Stimulated activated naive B cell treated with anti-CD40 and anti-IgM and Interleukin-4, amounts not matched to agents 10 μg/mL and 1 μg/mL and 100 μg/mL, for 72 hours (primary cell): Measurements from ENCODE around the gene NSMCE1.
A peak's percentile ranks its signal among the peaks of the same experiment; 100 is the strongest.
"Not testable (repeated sequence)": the region's sequence is repeated elsewhere in the genome, so short reads cannot be mapped to it uniquely, and the experiment has no call there.

Experiments
- ATAC-seq, 2 donors: fragments of 150-1000 bp; cut with Tn5 transposase; replicated peaks; 2 replicates each; pipeline ENCODE4 v1.10.0; 2021; ENCODE audit warnings: moderate library complexity in 1 of 2
- DNase-seq: peaks from one replicate; pipeline ENCODE4 v3.0.0; 2021
- H3K27ac Mint-ChIP-seq: one replicate; pipeline ENCODE4 v1.8.0; 2022; ENCODE audit warnings: mild to moderate bottlenecking, mixed read lengths
- H3K27me3 Mint-ChIP-seq, 2 donors: one replicate each; pipeline ENCODE4 v1.8.0; 2022; ENCODE audit warnings: mixed read lengths in 2 of 2
- H3K36me3 Mint-ChIP-seq, 2 donors: one replicate each; pipeline ENCODE4 v1.8.0; 2022; ENCODE audit warnings: mixed read lengths in 2 of 2, mild to moderate bottlenecking in 1 of 2
- H3K4me1 Mint-ChIP-seq, 2 donors: one replicate each; pipeline ENCODE4 v1.8.0; 2022; ENCODE audit warnings: mixed read lengths in 2 of 2, mild to moderate bottlenecking in 1 of 2
- H3K4me3 Mint-ChIP-seq, 2 donors: one replicate each; pipeline ENCODE4 v1.8.0; 2022; ENCODE audit warnings: mild to moderate bottlenecking in 2 of 2, mixed read lengths in 2 of 2, moderate library complexity in 1 of 2
- H3K9me3 Mint-ChIP-seq, 2 donors: one replicate each; pipeline ENCODE4 v1.8.0; 2022; ENCODE audit warnings: mixed read lengths in 2 of 2, mild to moderate bottlenecking in 1 of 2

Gene NSMCE1

DNA sequence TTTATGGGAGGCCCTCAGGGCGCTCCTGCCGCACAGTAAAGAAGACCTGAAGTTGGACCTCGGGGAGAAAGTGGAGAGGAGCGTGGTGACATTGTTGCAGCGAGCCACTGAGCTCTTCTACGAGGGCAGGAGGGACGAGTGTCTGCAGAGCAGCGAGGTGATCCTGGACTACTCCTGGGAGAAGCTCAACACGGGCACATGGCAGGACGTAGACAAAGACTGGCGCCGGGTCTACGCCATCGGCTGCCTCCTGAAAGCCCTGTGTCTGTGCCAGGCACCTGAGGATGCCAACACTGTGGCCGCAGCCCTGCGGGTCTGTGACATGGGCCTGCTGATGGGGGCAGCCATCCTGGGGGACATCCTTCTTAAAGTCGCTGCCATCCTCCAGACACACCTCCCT is 58.4 kb downstream of the NSMCE1 start:
- H3K9me3 Mint-ChIP-seq: no peaks in the 10 kb centered on the region
- H3K4me1 Mint-ChIP-seq: peaks cover 6 to 12% of the 10 kb centered on the region in 2 donors
- no peak overlapping the region for H3K27ac Mint-ChIP-seq
- no peak overlapping the region for H3K4me3 Mint-ChIP-seq
- peaks cover 13 to 35% of the 10 kb centered on the region in 2 donors for H3K36me3 Mint-ChIP-seq
- no peaks in the 10 kb centered on the region for H3K27me3 Mint-ChIP-seq
- DNase-seq: no peak
- no peak for ATAC-seq

- DNase-seq: no peak
- H3K4me3 Mint-ChIP-seq: no peak overlapping the region
- H3K27ac Mint-ChIP-seq: no peak overlapping the region
- H3K36me3 Mint-ChIP-seq: peaks cover 9 to 30% of the 10 kb centered on the region in 2 donors
- peaks cover 8 to 14% of the 10 kb centered on the region in 2 donors for H3K4me1 Mint-ChIP-seq
- H3K27me3 Mint-ChIP-seq: no peaks in the 10 kb centered on the region
- no peaks in the 10 kb centered on the region for H3K9me3 Mint-ChIP-seq
- ATAC-seq: no peak
Measured at GRCh38 chr16:27209591-27209990, 59.0 kb downstream of the NSMCE1 start.

DNA sequence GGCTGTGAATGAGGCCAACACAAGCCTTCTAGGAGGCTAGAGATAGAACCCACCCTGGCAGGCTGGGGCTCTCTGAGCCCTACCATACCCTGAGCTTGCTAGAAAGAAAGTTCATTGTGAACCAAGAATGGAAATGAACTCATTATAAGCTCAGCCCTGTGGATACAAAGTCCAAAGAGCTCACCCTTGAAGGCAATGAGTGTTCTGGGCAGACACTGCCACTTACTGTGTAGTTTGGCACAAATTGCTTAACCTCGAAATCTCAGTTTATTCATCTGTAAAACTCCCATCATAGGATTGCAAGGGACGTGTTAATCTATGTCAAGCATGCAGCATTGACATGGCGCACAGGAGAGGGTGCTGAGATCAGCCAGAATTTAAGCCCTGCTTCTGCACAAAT is 59.8 kb downstream of the NSMCE1 start:
- Mint-ChIP-seq H3K27me3 (no peaks in the 10 kb centered on the region), H3K4me1 (peaks cover 11 to 22% of the 10 kb centered on the region in 2 donors), H3K9me3 (no peaks in the 10 kb centered on the region), H3K4me3 (no peak overlapping the region), H3K36me3 (peaks cover 3 to 22% of the 10 kb centered on the region in 2 donors), H3K27ac (no peak overlapping the region)
- ATAC-seq (no peak), DNase-seq (no peak)

GRCh38 chr16:27208081-27208680 is 60.4 kb downstream of the NSMCE1 start:
- Mint-ChIP-seq H3K9me3 (no peaks in the 10 kb centered on the region), H3K36me3 (peaks cover 3 to 18% of the 10 kb centered on the region in 2 donors), H3K4me1 (peaks cover 11 to 25% of the 10 kb centered on the region in 2 donors), H3K4me3 (no peak overlapping the region), H3K27me3 (no peaks in the 10 kb centered on the region), H3K27ac (no peak overlapping the region)
- ATAC-seq (no peak), DNase-seq (no peak)

DNA sequence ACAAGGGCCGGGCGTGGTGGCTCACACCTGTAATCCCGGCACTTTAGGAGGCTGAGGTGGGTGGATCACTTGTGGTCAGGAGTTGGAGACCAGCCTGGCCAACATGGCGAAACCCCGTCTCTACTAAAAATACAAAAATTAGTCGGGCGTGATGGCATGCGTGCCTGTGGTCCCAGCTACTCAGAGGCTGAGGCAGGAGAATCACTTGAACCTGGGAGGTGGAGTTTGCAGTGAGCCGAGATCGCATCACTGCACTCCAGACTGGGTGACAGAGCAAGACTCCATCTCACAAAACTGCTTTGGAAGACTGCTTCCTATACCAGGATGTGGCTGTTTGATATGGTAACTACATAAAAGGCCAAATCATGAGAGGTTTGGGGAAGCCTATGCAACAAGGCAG is 61.5 kb downstream of the NSMCE1 start:
- H3K9me3 Mint-ChIP-seq, H3K27ac Mint-ChIP-seq, ATAC-seq, H3K4me3 Mint-ChIP-seq, H3K27me3 Mint-ChIP-seq, DNase-seq: not testable (repeated sequence)
- H3K36me3 Mint-ChIP-seq: peaks cover 3 to 14% of the 10 kb centered on the region in 2 donors
- H3K4me1 Mint-ChIP-seq: peaks cover 13 to 35% of the 10 kb centered on the region in 2 donors

DNA sequence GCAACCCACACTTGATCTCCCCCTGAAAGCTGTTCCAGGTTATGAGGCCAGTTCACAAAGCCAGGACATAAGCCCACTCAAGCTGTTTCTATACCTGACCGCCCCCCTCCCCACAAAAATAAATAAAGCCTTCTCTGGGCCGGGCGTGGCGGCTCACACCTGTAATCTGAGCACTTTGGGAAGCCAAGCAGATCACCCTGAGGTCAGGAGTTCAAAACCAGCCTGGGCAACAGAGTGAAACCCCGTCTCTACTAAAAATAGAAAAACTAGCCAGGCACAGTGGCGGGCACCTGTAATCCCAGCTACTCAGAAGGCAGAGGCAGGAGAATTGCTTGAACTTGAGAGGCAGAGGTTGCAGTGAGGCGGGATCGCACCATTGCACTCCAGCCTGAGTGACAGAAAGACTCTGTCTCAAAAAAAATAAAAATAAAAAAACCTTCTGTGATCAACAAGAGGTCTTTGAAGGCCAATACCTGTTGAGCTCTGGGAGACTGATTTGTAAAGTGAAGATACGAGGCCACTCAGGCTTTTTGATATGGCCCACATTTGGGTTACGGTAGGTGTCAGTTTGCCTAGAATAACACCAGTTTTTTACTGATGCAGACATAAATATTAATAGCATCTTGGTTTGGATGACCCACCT is 63.0 kb downstream of the NSMCE1 start:
- H3K4me1 Mint-ChIP-seq: peaks cover 22 to 48% of the 10 kb centered on the region in 2 donors
- ATAC-seq: no peak
- no peak for DNase-seq
- no peaks in the 10 kb centered on the region for H3K9me3 Mint-ChIP-seq
- H3K36me3 Mint-ChIP-seq: peaks cover 3 to 9% of the 10 kb centered on the region in 2 donors
- no peak overlapping the region for H3K27ac Mint-ChIP-seq
- H3K4me3 Mint-ChIP-seq: no peak overlapping the region
- no peaks in the 10 kb centered on the region for H3K27me3 Mint-ChIP-seq

DNA sequence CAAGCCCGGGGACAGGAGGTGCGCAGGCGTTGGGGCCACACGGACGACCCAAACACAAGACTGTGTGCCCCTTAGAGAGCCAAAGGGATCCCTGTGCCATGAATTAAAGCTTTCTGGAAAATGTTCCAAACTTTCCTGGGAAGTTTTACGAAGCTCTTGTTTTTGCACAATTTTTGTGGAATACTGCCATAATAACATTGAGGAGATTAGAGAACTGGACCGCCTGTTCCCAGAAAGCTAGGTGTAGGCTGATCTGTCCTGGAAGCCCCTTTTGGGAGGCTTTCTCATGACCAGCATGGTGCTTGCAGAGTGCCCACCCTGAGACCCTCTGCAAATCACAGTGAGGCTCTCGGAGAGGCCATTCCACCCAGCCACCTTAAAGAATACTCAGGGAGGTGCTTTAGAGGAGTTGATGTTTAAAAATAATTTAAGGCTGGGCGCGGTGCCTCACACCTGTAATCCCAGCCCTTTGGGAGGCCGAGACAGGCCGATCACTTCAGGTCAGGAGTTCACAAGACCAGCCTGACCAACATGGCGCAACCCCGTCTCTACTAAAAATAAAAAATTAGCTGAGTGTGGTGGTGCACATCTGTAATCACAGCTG is 64.2 kb downstream of the NSMCE1 start:
- H3K27ac Mint-ChIP-seq: peak overlapping the region; percentile 100
- ATAC-seq (no peak), DNase-seq (no peak)
- H3K9me3 Mint-ChIP-seq: no peaks in the 10 kb centered on the region
- H3K4me1 Mint-ChIP-seq: peaks cover 31 to 59% of the 10 kb centered on the region in 2 donors
- peaks cover under 1 to 3% of the 10 kb centered on the region in 2 donors for H3K36me3 Mint-ChIP-seq
- H3K27me3 Mint-ChIP-seq: no peaks in the 10 kb centered on the region
- H3K4me3 Mint-ChIP-seq: peak overlapping the region; percentile 93 to 94

DNA sequence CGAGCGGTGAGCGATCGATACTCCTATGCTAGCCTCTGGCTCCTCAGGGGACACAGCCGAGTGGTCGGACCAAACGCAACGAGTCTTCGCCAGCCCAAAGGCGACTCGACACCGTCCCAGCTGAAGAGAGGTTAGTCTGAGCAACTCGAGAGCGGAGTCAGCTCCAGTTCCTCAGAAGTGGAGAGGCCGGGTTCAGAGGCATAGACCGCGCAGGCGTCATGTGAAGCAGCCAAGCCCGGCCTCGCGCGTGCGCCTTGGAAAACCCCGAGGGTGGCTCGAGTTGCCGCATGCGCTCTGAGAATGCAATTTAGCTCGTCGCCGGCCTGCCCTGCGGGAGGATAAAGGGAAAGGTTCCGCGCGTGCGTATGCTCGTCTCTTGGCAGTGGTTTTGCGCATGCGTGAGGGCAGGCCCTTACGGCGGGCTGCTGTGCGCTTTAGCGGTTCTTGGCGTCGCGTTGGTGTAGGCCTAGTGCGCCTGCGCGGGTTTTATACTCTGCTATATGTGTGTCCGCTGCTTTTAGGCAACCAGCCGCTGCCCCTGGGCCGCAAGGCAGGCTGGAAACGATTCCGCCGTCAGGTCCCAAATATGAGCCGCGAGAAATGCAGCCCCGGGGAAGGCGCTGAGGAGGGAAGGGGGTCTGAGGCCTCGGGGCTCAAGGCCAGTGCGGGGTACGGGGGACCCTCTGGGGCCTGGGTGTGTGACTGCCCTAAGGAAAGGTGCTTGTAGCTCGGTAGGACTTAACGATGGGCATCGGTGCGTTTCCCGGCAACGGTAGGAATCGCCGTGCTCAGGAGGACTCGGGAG is 64.9 kb downstream of the NSMCE1 start, which contains the start of gene KDM8:
Gene KDM8 (plus strand): TSS at position 20 of the 805 bp plus-strand sequence. CDS start 6,598 bp downstream, outside the sequence.
- DNase-seq (peak; percentile 100), ATAC-seq (peak; percentile 80 to 83)
- Mint-ChIP-seq H3K27ac (peak within 1 kb of the TSS; percentile 100), H3K27me3 (no peaks in the 10 kb centered on the region), H3K4me3 (peak within 1 kb of the TSS; percentile 93 to 94), H3K4me1 (peaks cover 37 to 66% of the 10 kb centered on the region in 2 donors), H3K9me3 (no peaks in the 10 kb centered on the region), H3K36me3 (peaks cover 0 to 1% of the 10 kb centered on the region in 2 donors)

GRCh38 chr16:27202923-27203506 is 65.6 kb downstream of the NSMCE1 start:
- H3K27ac Mint-ChIP-seq: peak overlapping the region; percentile 100
- H3K27me3 Mint-ChIP-seq: no peaks in the 10 kb centered on the region
- H3K4me3 Mint-ChIP-seq: peak overlapping the region; percentile 93 to 94
- H3K4me1 Mint-ChIP-seq: peaks cover 40 to 73% of the 10 kb centered on the region in 2 donors
- peaks cover 0 to 1% of the 10 kb centered on the region in 2 donors for H3K36me3 Mint-ChIP-seq
- ATAC-seq: peak; percentile 59 to 73
- DNase-seq: no peak
- H3K9me3 Mint-ChIP-seq: no peaks in the 10 kb centered on the region

GRCh38 chr16:27200914-27201313 is 67.7 kb downstream of the NSMCE1 start:
- H3K4me1 Mint-ChIP-seq: peaks cover 40 to 78% of the 10 kb centered on the region in 2 donors
- H3K4me3 Mint-ChIP-seq, H3K36me3 Mint-ChIP-seq, DNase-seq, H3K9me3 Mint-ChIP-seq, ATAC-seq, H3K27me3 Mint-ChIP-seq, H3K27ac Mint-ChIP-seq: not testable (repeated sequence)

DNA sequence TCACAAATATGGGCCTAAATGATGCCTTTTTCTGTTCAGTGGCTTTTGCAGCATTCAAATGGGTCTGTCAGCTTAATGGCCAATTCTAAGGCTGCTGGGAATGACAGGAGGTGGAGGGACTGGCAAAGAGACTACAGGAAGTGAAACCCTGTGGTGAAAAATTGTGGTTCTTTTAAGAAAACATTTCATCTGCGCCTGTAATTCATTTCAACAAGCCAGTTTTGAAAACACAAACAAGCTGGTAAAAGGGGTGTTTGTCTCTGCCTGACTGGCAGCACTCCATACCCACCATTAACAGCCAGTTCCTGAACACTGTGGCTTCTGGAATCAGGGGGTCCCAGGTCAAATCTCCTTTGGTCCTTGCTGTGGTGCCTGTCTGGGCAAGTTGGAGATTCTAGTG is 68.8 kb downstream of the NSMCE1 start:
- Mint-ChIP-seq H3K27ac (peak overlapping the region; percentile 81), H3K4me3 (peak overlapping the region; percentile 17 to 50), H3K36me3 (peaks cover 3 to 4% of the 10 kb centered on the region in 2 donors), H3K9me3 (peaks cover 3 to 7% of the 10 kb centered on the region in 2 donors), H3K27me3 (no peaks in the 10 kb centered on the region), H3K4me1 (peaks cover 36 to 71% of the 10 kb centered on the region in 2 donors)
- ATAC-seq (peak; percentile 41 to 43), DNase-seq (peak; percentile 26)

DNA sequence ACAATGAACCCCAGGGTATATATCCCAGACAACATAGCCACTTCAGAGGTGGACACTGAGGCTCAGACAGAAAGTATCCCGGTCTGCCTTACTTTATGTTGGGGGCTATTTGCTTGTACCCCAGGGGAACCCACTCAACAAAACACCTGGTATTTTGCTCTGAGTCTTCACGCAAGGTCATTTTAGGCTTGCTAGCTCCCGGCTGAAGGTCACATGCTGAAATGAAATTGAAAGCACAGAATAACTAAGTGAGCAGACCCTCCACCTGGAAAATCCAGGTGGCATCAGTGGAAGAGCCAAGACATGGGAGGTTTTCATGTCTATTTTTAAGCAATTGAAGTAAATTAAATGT is 69.4 kb downstream of the NSMCE1 start:
- no peaks in the 10 kb centered on the region for H3K27me3 Mint-ChIP-seq
- H3K36me3 Mint-ChIP-seq: peaks cover 8% of the 10 kb centered on the region in 2 donors
- H3K27ac Mint-ChIP-seq: peak overlapping the region; percentile 85
- H3K9me3 Mint-ChIP-seq: peaks cover 7 to 10% of the 10 kb centered on the region in 2 donors
- DNase-seq: no peak
- H3K4me1 Mint-ChIP-seq: peaks cover 33 to 66% of the 10 kb centered on the region in 2 donors
- peak overlapping the region in 1 of 2 donors; percentile 3 for H3K4me3 Mint-ChIP-seq
- no peak for ATAC-seq

DNA sequence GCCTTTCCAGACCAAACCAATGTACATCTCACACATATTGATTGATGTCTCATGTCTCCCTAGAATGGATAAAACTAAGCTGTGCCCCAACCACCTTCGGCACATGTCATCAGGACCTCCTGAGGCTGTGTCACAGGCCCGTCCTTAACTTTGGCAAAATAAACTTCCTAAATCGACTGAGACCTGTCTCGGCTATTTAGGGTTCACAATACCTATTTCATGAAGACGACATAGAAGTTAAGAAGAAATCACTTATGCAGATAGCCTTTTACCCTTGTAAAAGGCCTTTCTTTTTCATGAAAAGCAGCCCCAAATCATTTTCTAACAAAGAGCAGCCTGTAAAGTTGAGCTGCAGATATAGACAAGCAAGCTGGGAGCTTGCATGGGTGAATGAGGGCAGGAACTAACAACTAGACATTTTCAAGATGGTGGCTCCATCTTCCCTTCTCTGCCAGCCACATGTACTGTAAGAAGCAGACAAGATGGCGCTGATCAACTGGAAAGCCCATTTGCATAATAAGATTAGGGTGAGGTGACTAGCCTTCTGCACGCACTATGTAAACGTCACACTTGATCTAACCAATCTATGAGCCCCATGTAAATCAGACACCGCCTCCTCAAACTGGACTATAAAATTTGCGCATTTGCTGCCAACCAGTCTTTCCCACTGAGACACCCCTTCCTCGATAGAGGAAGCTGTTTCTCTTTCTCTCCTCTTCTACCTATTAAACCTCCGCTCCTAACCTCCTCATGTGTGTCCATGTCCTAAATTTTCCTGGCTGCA is 69.9 kb downstream of the NSMCE1 start:
- DNase-seq (no peak), ATAC-seq (no peak)
- Mint-ChIP-seq H3K27me3 (no peaks in the 10 kb centered on the region), H3K9me3 (peaks cover 7 to 10% of the 10 kb centered on the region in 2 donors), H3K4me1 (peaks cover 32 to 60% of the 10 kb centered on the region in 2 donors), H3K4me3 (peak overlapping the region in 1 of 2 donors; percentile 3), H3K27ac (peak overlapping the region; percentile 85), H3K36me3 (peaks cover 6 to 8% of the 10 kb centered on the region in 2 donors)
